D721Med (cell line): ENCODE results near the gene BST2.

Experiments
- DNase-seq: peaks from one replicate; pipeline ENCODE4 v3.0.0; 2011; ENCODE audit warnings: low spot score; ENCODE audit not compliant: insufficient read length
- FAIRE-seq: peaks from 2 replicates; lab custom pipeline; 2011; peaks lifted over from hg19 to GRCh38; lab: Jason Lieb, UNC
- TF ChIP-seq, protein P1 (sequence below): IDR thresholded peaks from 2 replicates; pipeline ENCODE4 v1.5.1; 2012; ENCODE audit warnings: mild to moderate bottlenecking, control low read depth; ENCODE audit not compliant: insufficient read depth; ENCODE audit errors: missing control alignments

Gene BST2

DNA sequence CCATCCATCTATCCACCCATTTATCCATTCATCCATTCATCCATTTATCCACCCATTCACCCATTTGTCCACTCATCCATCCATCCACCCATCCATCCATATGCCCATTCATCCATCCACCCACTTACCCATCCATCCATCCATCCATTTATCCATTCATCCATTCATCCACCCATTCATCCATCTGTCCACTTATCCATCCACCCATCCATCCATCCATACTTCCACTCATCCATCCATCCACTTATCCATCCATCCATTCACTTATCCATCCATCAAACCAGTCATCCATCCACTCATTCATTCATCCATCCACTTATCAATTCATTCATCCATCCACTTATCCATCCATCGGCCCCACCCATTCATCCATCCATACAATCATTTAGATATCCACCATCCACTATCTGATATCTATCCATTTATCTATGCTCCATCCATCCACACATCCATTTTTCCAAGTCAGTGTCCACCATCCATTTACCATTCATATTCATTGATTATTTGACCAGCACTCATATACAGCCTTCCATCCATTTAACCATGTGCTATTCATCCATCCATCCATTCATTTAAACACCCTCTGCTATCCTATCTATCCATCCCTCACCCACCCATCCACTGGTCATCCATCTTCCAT, 40.2 kb upstream of the BST2 start:
- TF ChIP-seq, protein P1, sequence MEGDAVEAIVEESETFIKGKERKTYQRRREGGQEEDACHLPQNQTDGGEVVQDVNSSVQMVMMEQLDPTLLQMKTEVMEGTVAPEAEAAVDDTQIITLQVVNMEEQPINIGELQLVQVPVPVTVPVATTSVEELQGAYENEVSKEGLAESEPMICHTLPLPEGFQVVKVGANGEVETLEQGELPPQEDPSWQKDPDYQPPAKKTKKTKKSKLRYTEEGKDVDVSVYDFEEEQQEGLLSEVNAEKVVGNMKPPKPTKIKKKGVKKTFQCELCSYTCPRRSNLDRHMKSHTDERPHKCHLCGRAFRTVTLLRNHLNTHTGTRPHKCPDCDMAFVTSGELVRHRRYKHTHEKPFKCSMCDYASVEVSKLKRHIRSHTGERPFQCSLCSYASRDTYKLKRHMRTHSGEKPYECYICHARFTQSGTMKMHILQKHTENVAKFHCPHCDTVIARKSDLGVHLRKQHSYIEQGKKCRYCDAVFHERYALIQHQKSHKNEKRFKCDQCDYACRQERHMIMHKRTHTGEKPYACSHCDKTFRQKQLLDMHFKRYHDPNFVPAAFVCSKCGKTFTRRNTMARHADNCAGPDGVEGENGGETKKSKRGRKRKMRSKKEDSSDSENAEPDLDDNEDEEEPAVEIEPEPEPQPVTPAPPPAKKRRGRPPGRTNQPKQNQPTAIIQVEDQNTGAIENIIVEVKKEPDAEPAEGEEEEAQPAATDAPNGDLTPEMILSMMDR: no peak
- FAIRE-seq (no peak), DNase-seq (no peak)

DNA sequence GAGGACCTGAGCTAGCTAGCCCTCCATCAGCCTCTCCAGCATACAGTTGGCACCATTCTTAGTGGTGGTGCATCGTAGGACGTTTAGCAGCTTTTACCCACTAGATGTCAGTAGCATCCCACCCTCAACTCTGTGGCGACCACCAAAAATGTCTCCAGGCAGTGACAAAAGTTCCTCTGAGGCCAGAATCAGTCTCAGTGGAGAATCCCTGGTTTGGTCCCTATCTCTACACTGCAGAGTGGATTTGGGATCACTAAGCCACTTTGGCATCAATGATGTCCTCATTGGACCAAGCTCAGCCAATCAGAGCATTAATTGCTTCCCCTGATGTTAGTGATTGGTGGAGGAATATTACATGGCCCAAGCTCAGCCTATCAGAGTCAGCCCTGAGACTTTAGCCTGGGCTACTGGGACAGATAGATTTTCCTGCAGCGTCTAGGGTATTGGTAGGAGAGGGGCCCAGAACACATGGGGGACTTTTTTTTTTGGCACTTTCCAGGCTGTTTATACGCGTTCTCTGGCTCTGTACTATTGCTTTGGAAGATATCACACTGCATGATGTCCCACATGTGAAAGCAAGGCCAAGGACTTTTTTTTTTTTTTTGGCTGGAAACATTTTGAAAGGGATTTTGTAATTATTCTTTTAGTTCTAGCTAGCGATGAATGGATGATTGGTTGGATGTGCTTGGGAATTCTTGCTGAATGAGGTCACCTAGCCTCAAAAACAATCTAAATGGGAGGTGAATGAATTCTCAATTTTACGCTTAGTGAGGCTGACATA, 36.0 kb upstream of the BST2 start:
- FAIRE-seq: no peak
- TF ChIP-seq, protein P1: peak; percentile 31
- no peak for DNase-seq

DNA sequence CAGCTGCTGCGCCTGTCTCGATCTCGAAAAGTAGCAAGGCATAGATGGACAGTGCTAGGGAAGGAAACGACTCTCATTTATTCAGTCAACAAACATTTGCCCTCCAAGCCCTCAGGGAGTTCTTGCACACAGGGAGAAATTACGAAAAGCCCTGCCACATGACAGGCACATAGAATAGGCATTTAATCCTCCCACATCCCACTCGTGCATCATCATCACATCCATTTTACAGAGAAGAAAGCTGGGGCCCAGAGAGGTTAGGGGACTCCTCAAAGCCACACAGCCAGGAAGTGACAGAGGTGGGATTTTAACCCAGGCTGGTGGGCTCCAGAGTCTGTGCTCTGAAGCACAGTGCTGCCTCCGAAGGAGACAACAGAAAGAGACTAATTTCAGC, 31.4 kb upstream of the BST2 start:
- DNase-seq: no peak
- no peak for FAIRE-seq
- TF ChIP-seq, protein P1: no peak

DNA sequence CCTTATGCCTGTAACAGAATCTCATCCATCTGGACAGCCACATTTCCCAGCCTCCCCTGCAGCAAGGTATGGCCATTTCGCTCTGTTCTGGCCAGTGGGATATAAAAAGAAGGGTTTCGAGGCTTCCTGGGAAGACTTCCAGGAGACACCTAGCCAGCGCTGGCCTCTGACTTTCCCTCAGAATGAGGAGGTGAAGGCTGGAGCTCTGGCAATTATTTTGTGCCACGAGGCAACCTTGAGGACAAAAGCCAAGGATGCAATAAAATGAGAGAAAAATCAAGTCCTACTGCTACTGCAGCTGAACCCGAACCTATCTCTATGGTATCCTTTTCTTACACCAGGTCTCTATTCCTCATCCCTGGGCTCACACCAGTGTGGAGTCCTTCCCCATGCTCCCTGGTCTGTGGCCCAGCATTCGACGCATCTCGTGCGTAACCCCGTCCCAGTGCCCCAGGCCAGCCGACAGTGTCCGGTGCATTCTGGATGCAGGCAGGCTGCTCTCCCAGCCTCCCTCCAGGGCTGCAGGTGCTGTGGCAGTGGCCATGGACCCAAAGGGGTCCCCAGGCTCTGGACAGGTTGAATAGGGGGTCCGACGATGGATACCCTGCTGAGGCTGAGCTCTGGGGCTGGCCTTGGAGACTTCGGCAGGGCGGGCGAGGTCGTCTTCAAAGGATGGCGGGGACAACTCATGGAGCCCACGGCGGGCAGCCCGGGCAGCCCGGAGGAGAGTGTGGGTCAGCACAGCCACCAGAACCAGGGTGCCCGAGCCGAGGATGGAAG, 30.9 kb upstream of the BST2 start:
- TF ChIP-seq, protein P1: no peak
- FAIRE-seq: no peak
- DNase-seq: no peak

DNA sequence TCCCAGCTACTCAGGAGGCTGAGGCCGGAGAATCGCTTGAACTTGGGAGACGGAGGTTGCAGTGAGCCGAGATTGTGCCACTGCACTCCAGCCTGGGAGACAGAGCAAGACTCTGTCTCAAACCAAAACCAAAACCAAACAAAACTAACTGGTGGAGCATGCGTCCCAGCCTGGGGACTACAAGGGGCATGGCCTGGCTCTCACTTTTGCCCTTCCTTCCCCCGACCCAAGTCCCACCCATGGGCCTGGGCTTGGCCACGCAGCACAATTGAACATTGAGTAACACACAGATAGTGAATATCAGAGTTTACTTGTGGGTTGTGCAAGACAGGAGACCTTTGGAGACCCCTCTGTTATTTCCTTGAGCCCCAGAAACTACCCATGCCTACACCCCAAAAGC, 29.8 kb upstream of the BST2 start:
- FAIRE-seq: no peak
- TF ChIP-seq, protein P1: no peak
- DNase-seq: no peak

DNA sequence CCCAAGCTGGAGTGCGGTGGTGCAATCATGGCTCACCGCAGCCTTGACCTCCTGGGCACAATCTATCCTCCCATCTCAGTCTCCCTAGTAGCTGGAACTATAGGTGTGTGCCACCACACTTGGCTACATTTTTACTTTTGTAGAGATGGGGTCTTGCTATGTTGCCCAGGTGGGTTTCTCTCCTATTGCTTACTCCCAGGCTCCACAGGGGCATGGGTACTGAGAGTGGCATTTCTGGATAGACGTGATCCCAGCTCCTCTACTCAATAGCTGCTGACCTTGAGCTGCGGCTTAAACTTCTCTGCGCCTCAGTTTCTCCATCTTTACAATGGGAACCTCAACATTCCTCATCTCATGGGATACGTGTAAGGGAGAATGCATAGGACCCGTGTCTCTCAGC, 26.0 kb upstream of the BST2 start:
- TF ChIP-seq, protein P1: no peak
- FAIRE-seq (no peak), DNase-seq (no peak)
